HEK293 (cell line): Measurements from ENCODE around the gene CAV1.

Source experiments
- ATF2 ChIP-seq: fragments of 450-650 bp; formaldehyde crosslinking; IDR thresholded peaks from 2 replicates; pipeline ENCODE4 v1.5.1; 2016; ENCODE audit warnings: missing biosample characterization, missing genetic modification characterization, low read depth
- BCL11A ChIP-seq: fragments of 450-650 bp; formaldehyde crosslinking; IDR thresholded peaks from 2 replicates; pipeline ENCODE4 v1.5.1; 2016; ENCODE audit warnings: low read depth, missing biosample characterization, missing genetic modification characterization
- MEIS1 ChIP-seq: sonication (generic); formaldehyde crosslinking; IDR thresholded peaks from 2 replicates; pipeline ENCODE4 v1.8.1; 2022; ENCODE audit warnings: missing genetic modification reagents, mild to moderate bottlenecking, borderline replicate concordance
- REPIN1 ChIP-seq: fragments of 450-650 bp; formaldehyde crosslinking; IDR thresholded peaks from 2 replicates; pipeline ENCODE4 v1.5.1; 2017; ENCODE audit warnings: missing biosample characterization, missing genetic modification characterization, low read depth
- SP2 ChIP-seq: fragments of 450-650 bp; formaldehyde crosslinking; IDR thresholded peaks from 2 replicates; pipeline ENCODE4 v1.5.1; 2016; ENCODE audit warnings: missing biosample characterization, missing genetic modification characterization
- TCF7L2 ChIP-seq: IDR thresholded peaks from 2 replicates; pipeline ENCODE4 v1.6.1; 2011; ENCODE audit warnings: low read depth, mild to moderate bottlenecking, inconsistent platforms, low read length, moderate library complexity, borderline replicate concordance
- ZBTB48 ChIP-seq: fragments of 450-650 bp; formaldehyde crosslinking; IDR thresholded peaks from 2 replicates; pipeline ENCODE4 v1.5.1; 2016; ENCODE audit warnings: missing biosample characterization, missing genetic modification characterization
- ZNF155 ChIP-seq: fragments of 450-650 bp; formaldehyde crosslinking; IDR thresholded peaks from 2 replicates; pipeline ENCODE4 v1.5.1; 2016; ENCODE audit warnings: missing biosample characterization, missing genetic modification characterization
- ZNF324 ChIP-seq: fragments of 450-650 bp; formaldehyde crosslinking; IDR thresholded peaks from 2 replicates; pipeline ENCODE4 v1.5.1; 2016; ENCODE audit warnings: missing biosample characterization, missing genetic modification characterization
- ZNF354C ChIP-seq: fragments of 450-650 bp; formaldehyde crosslinking; IDR thresholded peaks from 2 replicates; pipeline ENCODE4 v1.5.1; 2016; ENCODE audit warnings: missing biosample characterization, missing genetic modification characterization, low read depth, borderline replicate concordance
- ZNF548 ChIP-seq: fragments of 450-650 bp; formaldehyde crosslinking; IDR thresholded peaks from 2 replicates; pipeline ENCODE4 v1.5.1; 2016; ENCODE audit warnings: missing biosample characterization, missing genetic modification characterization
- ZNF623 ChIP-seq: fragments of 450-650 bp; formaldehyde crosslinking; IDR thresholded peaks from 2 replicates; pipeline ENCODE4 v1.5.1; 2016; ENCODE audit warnings: missing biosample characterization, missing genetic modification characterization
- ZSCAN5A ChIP-seq: fragments of 450-650 bp; formaldehyde crosslinking; IDR thresholded peaks from 2 replicates; pipeline ENCODE4 v1.5.1; 2016; ENCODE audit warnings: missing biosample characterization, missing genetic modification characterization
- TF ChIP-seq, protein P1 (sequence below): fragments of 450-650 bp; formaldehyde crosslinking; IDR thresholded peaks from 2 replicates; pipeline ENCODE4 v1.5.1; 2016; ENCODE audit warnings: missing biosample characterization, missing genetic modification characterization

DNA sequence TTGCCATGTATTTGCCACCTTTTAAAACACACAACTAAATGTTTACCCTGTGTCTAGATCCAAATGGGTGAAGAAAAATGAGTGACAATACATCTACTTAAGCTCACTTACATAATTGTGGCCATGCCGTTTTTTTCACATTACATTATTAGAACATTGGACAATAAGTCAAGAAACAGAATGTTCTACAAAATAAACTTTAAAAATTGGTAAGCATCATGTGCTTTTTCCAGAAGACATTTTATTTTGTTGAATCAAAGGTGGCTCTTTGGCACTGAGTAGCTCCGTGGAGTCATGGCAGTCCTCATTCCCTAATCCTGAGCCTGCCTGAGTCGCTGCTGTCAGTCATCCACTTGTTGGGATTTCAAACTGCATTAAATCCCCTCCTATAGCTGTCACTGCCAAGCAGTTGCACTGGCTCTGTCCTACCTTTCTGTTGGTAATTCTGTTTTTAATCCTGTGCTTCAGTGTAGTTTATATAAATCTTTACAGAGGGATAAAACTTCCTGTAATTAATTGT is 32.3 kb downstream of the CAV1 start:
- TF ChIP-seq SP2 (tag by site-specific recombination) (no peak), TCF7L2 (no peak), ZSCAN5A (tag by site-specific recombination) (no peak), ZNF623 (tag by site-specific recombination) (no peak), ZBTB48 (tag by site-specific recombination) (no peak), ZNF155 (tag by site-specific recombination) (no peak), ZNF354C (tag by site-specific recombination) (no peak), REPIN1 (tag by site-specific recombination) (no peak), ZNF324 (tag by site-specific recombination) (no peak), MEIS1 (no peak), ATF2 (tag by site-specific recombination) (no peak), BCL11A (tag by site-specific recombination) (no peak), ZNF548 (tag by site-specific recombination) (no peak)
- TF ChIP-seq, protein P1, sequence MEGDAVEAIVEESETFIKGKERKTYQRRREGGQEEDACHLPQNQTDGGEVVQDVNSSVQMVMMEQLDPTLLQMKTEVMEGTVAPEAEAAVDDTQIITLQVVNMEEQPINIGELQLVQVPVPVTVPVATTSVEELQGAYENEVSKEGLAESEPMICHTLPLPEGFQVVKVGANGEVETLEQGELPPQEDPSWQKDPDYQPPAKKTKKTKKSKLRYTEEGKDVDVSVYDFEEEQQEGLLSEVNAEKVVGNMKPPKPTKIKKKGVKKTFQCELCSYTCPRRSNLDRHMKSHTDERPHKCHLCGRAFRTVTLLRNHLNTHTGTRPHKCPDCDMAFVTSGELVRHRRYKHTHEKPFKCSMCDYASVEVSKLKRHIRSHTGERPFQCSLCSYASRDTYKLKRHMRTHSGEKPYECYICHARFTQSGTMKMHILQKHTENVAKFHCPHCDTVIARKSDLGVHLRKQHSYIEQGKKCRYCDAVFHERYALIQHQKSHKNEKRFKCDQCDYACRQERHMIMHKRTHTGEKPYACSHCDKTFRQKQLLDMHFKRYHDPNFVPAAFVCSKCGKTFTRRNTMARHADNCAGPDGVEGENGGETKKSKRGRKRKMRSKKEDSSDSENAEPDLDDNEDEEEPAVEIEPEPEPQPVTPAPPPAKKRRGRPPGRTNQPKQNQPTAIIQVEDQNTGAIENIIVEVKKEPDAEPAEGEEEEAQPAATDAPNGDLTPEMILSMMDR (tag by site-specific recombination), result no peak
